GM21447 (cell line): ENCODE measurements around the gene MBD5.
"Not testable (repeated sequence)": the region's sequence is repeated elsewhere in the genome, so short reads cannot be mapped to it uniquely, and the experiment has no call there.

Source experiments
- ATAC-seq: cut with Tn5 transposase; IDR thresholded peaks from one replicate; pipeline ENCODE4 v1.9.1; 2021; ENCODE audit not compliant: unreplicated experiment

Gene MBD5

GRCh38 chr2:148021059-148021861 lies at the start of gene MBD5:
MBD5 (plus strand) TSS chr2:148021091.
- ATAC-seq, result peak; percentile 36

DNA sequence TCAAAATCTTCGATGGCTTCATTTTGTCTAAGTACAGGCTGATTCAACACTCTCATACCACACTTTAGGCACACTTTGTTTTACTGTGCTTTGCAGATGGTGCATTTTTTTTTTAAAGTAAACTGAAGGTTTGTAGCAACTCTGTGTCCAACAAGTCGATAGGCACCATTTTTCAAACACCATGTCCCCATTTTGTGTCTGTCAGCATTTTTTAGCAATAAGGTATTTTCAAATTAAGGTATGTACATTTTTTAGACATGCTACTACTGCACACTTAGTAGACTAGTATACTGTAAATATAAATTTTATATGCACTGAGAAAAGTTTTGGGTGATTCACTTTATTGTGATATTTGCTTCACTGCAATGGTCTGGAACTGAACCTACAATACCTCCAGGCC lies 44.8 kb upstream of the MBD5 start:
- ATAC-seq, result no peak

- no peak for ATAC-seq
Observed at GRCh38 chr2:147977679-147978078, 43.2 kb upstream of the MBD5 start.

GRCh38 chr2:147980940-147981528 lies 39.9 kb upstream of the MBD5 start:
- no peak for ATAC-seq

DNA sequence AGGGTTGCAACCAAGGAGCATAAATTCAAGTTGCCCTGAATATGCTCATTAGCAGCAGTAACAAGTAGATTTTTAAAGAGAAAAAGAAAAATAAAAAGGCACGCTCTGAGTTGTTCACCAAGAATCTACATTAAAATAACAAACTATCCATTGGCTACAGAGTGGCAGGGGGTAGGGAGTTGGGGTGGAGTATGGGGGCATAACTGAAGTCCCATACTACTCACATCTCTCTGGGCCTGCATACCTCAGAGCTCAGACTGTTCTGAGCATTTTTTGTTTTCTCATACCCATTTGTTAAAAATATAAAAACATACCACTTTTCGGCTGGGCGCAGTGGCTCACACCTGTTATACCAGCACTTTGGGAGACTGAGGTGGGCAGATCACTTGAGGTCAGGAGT lies 31.8 kb upstream of the MBD5 start:
- no peak for ATAC-seq

GRCh38 chr2:147989809-147990403 lies 31.0 kb upstream of the MBD5 start:
- ATAC-seq, result no peak

DNA sequence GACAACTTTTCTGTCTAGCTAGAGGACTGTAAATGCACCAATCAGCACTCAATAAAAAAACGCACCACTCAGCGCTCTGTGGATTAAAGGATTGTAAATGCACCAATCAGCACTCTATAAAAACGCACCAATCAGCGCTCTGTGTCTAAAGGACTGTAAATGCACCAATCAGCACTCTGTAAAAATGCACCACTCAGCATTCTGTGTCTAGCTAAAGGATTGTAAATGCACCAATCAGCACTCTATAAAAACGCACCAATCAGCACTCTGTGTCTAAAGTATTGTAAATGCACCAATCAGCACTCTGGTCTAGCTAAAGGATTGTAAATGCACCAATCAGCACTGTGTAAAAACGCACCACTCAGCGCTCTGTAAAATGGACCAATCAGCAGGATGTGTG lies 25.9 kb upstream of the MBD5 start:
- ATAC-seq, result not testable (repeated sequence)

- ATAC-seq, result no peak
Observed at GRCh38 chr2:147996828-147997227, 24.1 kb upstream of the MBD5 start.

DNA sequence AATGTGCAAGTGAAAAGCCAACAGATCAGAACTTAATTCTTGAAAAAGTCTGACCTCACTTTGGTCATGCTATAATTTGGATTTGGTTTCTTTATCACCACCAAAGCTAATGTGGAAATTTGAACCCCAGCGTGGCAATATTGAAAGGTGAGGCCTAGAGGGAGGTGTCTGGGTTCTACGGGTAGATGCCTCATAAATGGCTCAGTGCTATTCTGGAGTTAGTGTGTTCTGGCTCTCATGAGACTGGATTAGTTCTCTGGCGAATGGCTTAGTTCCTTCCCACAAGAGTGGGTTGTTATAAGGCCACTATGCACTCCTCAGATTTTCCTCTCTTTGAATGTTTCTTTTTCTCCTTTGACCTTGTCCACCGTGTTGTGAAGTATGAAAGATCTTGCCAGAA lies 22.7 kb upstream of the MBD5 start:
- ATAC-seq, result no peak

GRCh38 chr2:147999126-147999525 lies 21.8 kb upstream of the MBD5 start:
- no peak for ATAC-seq

GRCh38 chr2:148000095-148000494 lies 20.8 kb upstream of the MBD5 start:
- ATAC-seq, result no peak

GRCh38 chr2:148002420-148002819 lies 18.5 kb upstream of the MBD5 start:
- not testable (repeated sequence) for ATAC-seq

DNA sequence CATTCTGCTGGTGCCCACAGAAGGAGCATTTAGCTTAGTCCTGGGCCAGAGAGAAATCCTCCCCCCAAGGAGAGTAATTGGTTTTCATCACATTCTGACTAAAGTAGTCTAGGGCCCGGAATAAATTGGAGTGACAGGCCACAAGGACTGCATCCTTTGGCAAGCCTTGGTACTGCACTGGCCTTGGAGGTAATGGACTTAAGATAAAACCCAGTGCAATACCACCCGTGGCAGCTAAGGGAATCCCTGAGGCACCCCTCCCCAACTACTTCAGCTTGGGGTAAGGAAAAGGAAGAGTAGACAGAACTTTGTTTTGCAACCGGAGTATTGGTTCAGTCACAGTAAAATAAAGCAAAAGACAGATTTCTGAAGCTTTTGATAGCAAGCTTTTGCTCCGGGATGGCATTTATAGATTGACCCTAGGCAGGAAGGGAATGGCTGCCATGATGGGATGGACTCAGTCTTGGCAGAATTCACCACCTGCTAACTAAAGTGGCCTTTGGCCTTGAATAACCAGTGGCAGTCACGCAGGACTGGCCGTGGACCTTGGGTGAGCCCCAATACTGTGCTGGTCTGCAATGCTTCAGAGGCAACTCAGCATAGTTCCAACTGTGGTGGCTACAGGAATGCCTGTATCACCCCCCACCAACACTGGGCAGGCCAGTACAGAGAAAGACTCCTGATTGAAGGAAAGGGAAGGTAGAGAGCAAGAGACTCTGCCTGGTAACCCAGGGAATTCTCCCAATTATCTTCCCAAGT lies 14.5 kb upstream of the MBD5 start:
- ATAC-seq, result no peak

DNA sequence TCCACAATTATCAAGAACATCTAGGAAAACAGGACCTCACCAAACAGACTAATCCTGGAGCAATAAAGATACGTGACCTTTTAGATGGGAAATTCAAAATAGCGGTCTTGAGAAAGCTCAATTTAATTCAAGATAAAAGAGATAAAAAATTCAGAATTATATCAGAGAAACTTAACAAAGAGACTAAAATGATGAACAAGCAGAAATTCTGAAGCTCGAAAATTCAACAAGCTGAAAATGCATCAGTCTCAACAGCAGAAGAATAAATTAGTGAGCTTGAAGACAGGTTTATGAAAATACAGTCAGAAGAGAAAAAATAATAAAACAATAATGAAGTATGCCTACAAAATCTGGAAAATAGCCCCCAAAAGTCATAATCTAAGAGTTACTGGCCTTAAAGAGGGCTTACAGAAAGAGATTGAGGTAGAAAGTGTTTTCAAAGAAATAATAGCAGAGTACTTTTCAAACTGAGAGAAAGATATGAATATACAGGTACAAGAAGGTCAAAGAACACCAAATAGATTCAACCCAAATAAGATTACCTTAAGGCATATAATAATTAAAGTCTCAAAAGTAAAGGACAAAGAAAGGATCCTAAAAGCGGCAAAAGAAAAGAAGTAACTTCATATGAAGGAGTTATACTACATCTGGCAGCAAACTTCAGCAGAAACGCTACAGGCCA lies 13.5 kb upstream of the MBD5 start:
- no peak for ATAC-seq

DNA sequence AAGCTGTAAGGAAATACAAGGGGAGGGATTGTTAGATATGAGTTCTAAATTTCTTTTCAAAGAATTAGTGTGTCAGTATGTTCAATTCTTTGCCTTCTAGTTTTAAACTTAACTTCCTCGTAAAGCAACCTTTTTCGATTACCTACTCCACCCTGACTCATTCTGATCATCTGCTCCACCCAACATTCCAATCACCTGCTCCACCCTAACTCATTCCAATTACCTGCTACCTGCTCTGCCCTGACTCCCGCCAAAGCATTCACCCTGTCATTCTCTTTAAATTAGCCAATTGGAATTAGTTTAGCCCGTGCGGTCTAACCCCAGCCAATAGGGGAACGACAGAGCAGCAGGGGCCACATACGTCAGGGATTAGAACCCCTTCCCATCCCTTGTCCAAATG lies 12.5 kb upstream of the MBD5 start:
- not testable (repeated sequence) for ATAC-seq

DNA sequence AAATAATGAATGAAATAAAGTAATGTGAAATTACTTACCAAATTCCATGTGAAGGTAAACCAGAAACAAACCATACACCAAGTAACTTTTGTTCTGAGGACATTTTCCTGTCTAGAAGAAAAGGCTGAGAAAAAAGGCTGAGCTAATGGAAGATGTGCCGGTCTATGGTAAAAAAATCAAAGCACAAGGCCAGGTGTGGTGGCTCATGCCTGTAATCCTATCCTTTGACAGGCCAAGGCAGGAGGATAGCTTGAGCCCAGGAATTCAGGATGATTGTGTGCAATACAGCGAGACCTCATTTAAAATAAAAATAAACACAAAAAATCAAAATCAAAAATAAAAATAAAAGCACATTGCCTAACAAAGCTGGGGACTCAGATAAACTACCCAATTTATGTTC lies 7.0 kb upstream of the MBD5 start:
- ATAC-seq, result no peak

GRCh38 chr2:148014616-148015015 lies 6.3 kb upstream of the MBD5 start:
- no peak for ATAC-seq

DNA sequence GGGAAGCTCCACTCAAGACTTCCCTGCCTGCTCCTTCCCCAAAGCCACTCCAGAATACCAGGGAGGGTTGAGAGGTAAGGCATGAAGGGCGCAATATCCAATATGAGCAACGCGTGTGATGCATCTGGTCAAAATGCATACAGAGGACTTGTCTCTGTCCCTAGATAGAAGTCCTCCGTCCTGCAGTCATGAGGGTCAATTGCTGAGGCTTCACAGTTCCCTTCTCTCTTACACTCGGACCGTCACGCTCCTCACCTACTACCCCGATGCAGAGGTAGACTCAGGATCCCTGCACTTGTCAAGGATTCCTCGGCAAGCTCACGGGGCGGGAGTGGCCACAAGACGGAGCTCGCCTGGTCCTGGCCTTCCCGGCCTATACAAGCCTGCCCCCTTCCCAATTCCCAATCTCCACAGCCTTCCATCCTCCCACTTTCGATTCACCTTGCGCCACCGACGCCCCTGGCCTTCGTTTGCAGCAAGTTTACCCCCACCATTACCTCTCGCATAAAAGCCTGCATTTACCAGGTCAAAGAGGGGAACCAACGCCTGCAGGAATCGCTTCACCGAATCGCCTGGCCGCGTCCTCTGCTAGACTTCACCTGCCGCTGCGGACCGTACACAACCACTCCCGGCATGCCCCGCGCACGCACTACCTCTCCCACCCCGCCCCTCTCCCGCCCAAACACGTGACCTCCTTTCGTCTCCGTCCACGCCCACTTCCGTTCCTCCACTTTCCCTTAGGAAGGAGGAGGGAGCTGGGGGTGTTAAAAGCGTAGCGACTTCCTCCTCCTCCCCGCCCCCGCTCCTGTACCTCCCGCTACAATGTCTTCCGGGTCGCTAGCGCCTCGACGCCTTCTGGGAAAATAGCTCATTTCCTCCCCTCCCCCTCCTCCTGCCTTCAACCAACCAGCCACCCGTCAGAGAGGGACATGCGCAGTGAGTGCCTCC lies 506 bp upstream of the MBD5 start, which contains the start of gene ORC4:
TSS of gene ORC4 (minus strand) at position 627 of the 948 bp plus-strand sequence. CDS start 44,779 bp downstream, outside the sequence.
- peak; percentile 76 for ATAC-seq

DNA sequence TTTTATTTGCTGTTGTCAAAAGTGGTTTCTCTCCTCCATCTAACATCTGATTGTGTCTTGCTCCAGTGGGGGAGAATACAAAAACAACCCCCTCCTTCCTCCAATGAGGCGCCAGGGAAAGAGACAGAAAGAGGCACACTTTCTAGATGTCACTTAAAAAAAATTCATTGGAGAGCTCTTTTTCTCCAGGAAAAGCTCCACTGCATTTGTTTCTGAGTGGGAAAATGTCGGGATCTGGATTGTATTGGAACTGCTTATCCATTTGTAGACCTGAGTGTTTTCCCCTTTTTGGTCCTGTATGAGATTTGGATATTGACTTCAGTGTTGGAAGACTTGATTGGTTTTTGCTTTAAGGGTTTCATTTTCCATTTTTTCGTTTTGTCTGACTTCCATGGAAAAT lies 995 bp downstream of the MBD5 start:
- ATAC-seq, result no peak

DNA sequence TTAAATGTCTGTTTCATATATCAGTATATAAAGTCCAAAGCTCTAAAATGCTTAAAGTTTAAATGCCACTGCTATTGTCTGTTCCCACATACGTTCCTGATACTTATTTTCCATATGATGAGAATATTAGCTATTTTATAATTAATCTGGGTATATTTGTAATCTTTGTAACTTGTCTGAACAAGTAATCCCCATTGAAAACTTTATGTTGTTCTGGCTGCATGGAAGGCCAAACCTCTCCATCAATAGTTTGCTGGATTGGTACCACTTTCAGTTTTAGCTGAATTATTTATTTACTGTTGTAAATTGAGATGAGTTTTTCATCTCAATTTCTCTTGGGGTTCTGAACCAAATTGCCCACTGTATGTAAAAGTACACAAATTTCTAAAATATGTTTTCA lies 1.5 kb downstream of the MBD5 start:
- no peak for ATAC-seq
